Aorta (tissue), 5 donors: Measurements from ENCODE around the gene LDAF1. TPM values are rescaled to one million over a fixed set of nuclear protein-coding genes. Genes with fewer than 3 reads are reported as not detected.
"Not testable (repeated sequence)": the region's sequence is repeated elsewhere in the genome, so short reads cannot be mapped to it uniquely, and the experiment has no call there.

Experiments used
- ATAC-seq: fragments of 200-7000 bp; cut with Tn5 transposase; one replicate; pipeline ENCODE4 v1.9.1; 2022; ENCODE audit warnings: moderate library complexity; ENCODE audit not compliant: low FRiP score
- DNase-seq, 2 donors: peaks; one replicate each; pipeline ENCODE4 v3.0.0-alpha.2; 2020
- H3K27ac ChIP-seq, 2 donors: one replicate each; pipeline ENCODE4 v1.5.1; 2013; ENCODE audit warnings: low read length in 2 of 2, mild to moderate bottlenecking in 2 of 2, moderate library complexity in 2 of 2, control low read depth in 1 of 2, inconsistent platforms in 1 of 2, low read depth in 1 of 2
- H3K27me3 ChIP-seq, 2 donors: one replicate each; pipeline ENCODE4 v1.6.1; 2013; ENCODE audit warnings: control low read depth in 1 of 2, low read length in 1 of 2, mild to moderate bottlenecking in 1 of 2, moderate library complexity in 1 of 2; ENCODE audit not compliant: insufficient read depth in 2 of 2, control insufficient read depth in 1 of 2
- H3K36me3 ChIP-seq, 2 donors: one replicate each; pipeline ENCODE4 v1.6.1; 2013; ENCODE audit warnings: control low read depth in 1 of 2, low read length in 1 of 2, mild to moderate bottlenecking in 1 of 2; ENCODE audit not compliant: insufficient read depth in 2 of 2, control insufficient read depth in 1 of 2
- H3K4me1 ChIP-seq, 2 donors: one replicate each; pipeline ENCODE4 v1.6.1; 2013; ENCODE audit warnings: low read length in 2 of 2, control low read depth in 1 of 2, mild to moderate bottlenecking in 1 of 2, moderate library complexity in 1 of 2; ENCODE audit not compliant: insufficient read depth in 2 of 2, control insufficient read depth in 1 of 2
- H3K4me3 ChIP-seq, 2 donors: one replicate each; pipeline ENCODE4 v1.5.1; 2013; ENCODE audit warnings: low read length in 2 of 2, control low read depth in 1 of 2, mild to moderate bottlenecking in 1 of 2
- H3K9me3 ChIP-seq: one replicate; pipeline ENCODE4 v1.6.1; 2013; ENCODE audit warnings: mild to moderate bottlenecking, low read length; ENCODE audit not compliant: control insufficient read depth
- WGBS, 2 donors: extraction: QIAGEN DNeasy Blood & Tissue Kit; methylation state at CpG; one replicate each; pipeline ENCODE4 v1.1.7; 2013; 5-methylcytosine and 5-hydroxymethylcytosine counted together
- intact Hi-C, 2 donors: fragments of 100-400 bp; cut with DNase I; formaldehyde crosslinking; loops; one replicate each; pipeline versions ENCODE4 v1.14.2 to v1.15.0; 2022
- polyA plus RNA-seq, 2 donors: library from polyadenylated mRNA; stranded (reverse); fragments of 200-250 nt; gene quantifications; one replicate each; pipeline ENCODE4 v1.2.3, GENCODE V29; 2013
- total RNA-seq, 2 donors: library from RNA; stranded (reverse); fragmentation: NEBNext Ultra II Directional; extraction: Animal tissue kit (Norgen Biotek cat#: 25700); gene quantifications; one replicate each; pipeline ENCODE4 v1.2.1, GENCODE V29; 2021
- donor health status: healthy with polysubstance abuse.
- donor health status: Bipolar disorder and iron deficiency.
- donor health status: DM: no; HTN: no; CAD: no.
- donor health status: DM: no; HTN: no; CAD: no.
- donor health status: DM: yes; HTN: yes; CAD: no.

The LDAF1 gene
- total and polyA plus RNA-seq, 4 donors = 42.8 to 62.5 (median 56.3) TPM

GRCh38 chr16:21194771-21195301, 36.4 kb downstream of the LDAF1 start:
- no peak overlapping the region for H3K27ac ChIP-seq
- no peaks in the 10 kb centered on the region for H3K36me3 ChIP-seq
- H3K4me1 ChIP-seq = no peaks in the 10 kb centered on the region
- 18 to 19% methylated on average over 6 of the region's 6 CpGs for WGBS, 2 donors
- ATAC-seq = no peak
- peaks cover 4% of the 10 kb centered on the region for H3K9me3 ChIP-seq
- H3K4me3 ChIP-seq = no peak overlapping the region
- no peak for DNase-seq
- intact Hi-C loops = loop anchor here in 1 of 2 donors (5.0 kb wide), 1 partner anchor 82 kb away; the partner anchor contains the start of gene CRYM
- peaks cover 0 to 2% of the 10 kb centered on the region in 2 donors for H3K27me3 ChIP-seq

- intact Hi-C loops, H3K36me3 ChIP-seq, H3K27ac ChIP-seq, H3K4me1 ChIP-seq, ATAC-seq, H3K9me3 ChIP-seq, H3K27me3 ChIP-seq, H3K4me3 ChIP-seq, DNase-seq: not testable (repeated sequence)
- WGBS, 2 donors = 95 to 97% methylated on average over 8 of the region's 8 CpGs
Observed at GRCh38 chr16:21195330-21195729, 36.9 kb downstream of the LDAF1 start.

- ATAC-seq = no peak
- Histone ChIP-seq H3K27me3 (no peaks in the 10 kb centered on the region), H3K9me3 (no peaks in the 10 kb centered on the region), H3K27ac (no peak overlapping the region), H3K4me1 (no peaks in the 10 kb centered on the region), H3K36me3 (no peaks in the 10 kb centered on the region), H3K4me3 (no peak overlapping the region)
- intact Hi-C loops = no loop called here
- no peak for DNase-seq
- WGBS, 2 donors = 89 to 92% methylated on average over 1 of the region's 1 CpG
Observed at GRCh38 chr16:21197112-21197511, 38.6 kb downstream of the LDAF1 start.

DNA sequence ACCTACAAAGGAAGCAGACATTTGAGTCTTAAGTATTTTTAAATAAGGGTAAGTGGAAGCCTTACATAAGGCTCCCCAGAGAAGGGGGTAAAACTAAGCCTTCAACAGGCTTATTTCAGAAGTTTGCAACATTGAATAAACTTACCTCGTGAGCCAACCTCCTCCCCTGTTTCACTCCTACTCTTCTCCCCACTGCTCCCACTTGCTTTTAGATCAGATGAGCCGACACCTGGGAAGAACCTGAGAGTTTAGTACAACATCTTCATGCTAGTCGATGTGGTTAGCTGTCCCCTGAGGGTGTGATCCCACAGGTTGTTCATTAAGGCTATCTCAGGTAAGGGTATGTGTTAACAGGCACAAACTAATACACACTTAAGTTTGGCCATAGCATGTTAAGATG, 39.1 kb downstream of the LDAF1 start:
- H3K4me1 ChIP-seq = no peaks in the 10 kb centered on the region
- H3K27ac ChIP-seq = no peak overlapping the region
- DNase-seq (no peak), ATAC-seq (no peak)
- H3K27me3 ChIP-seq = no peaks in the 10 kb centered on the region
- H3K36me3 ChIP-seq = no peaks in the 10 kb centered on the region
- H3K9me3 ChIP-seq = no peaks in the 10 kb centered on the region
- 88 to 89% methylated on average over 3 of the region's 3 CpGs for WGBS, 2 donors
- intact Hi-C loops = no loop called here
- H3K4me3 ChIP-seq = no peak overlapping the region

DNA sequence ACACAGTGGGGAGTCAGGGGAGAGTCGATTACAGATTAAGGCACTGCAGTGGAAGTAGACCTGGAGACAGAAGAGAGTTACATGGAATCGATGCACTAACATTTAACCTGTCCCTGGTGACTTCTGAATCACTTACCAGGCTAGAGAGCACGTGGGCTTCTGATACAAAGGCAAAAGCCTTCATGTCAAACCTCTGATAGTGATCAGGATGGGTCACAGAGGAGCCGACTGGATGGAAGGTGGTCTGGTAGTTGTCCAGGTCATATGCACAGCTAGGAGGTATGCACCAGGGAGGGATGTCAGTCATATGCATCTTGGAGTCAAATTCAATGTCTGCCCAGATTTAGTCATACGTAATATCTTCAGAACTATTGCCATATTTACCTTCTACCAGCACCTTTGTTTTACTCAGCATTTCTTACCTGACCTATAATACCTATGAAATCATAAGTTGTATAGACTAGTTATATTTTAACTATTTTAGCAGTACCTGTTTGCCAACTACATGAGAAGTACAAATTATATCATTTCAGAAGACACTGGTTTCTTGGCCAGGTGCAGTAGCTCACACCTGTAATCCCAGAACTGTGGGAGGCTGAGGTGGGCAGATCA, 41.2 kb downstream of the LDAF1 start:
- Histone ChIP-seq H3K27me3 (no peaks in the 10 kb centered on the region), H3K4me3 (no peak overlapping the region), H3K27ac (no peak overlapping the region), H3K36me3 (no peaks in the 10 kb centered on the region), H3K4me1 (no peaks in the 10 kb centered on the region), H3K9me3 (no peaks in the 10 kb centered on the region)
- ATAC-seq (no peak), DNase-seq (no peak)
- WGBS, 2 donors = 80 to 85% methylated on average over 5 of the region's 5 CpGs
- intact Hi-C loops = no loop called here

- ATAC-seq = no peak
Observed at GRCh38 chr16:21203155-21203797, 44.8 kb downstream of the LDAF1 start.

DNA sequence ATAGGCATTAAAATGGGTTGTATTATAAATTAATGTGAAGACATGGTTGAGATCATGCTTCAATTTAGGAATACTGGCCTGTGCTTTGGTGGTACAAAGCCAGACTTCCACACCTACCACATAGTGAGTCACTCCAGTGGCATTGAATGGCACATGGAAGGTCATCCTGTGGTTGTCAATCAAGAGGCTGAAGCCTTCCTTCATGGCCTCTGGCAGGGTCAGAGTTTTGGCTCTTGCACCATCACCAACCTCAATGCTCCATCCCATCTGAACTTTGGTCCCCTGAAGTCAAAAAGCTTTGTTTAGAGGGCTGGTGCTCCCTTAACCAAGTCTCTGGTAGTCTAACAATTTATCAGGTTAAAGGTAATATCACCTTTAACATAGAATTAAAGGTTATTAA, 46.8 kb downstream of the LDAF1 start:
- Histone ChIP-seq H3K4me3 (no peak overlapping the region), H3K4me1 (no peaks in the 10 kb centered on the region), H3K9me3 (no peaks in the 10 kb centered on the region), H3K36me3 (no peaks in the 10 kb centered on the region), H3K27me3 (no peaks in the 10 kb centered on the region), H3K27ac (no peak overlapping the region)
- intact Hi-C loops = no loop called here
- no peak for ATAC-seq
- DNase-seq = no peak

More at GRCh38 chr16:21203155-21203797, 44.8 kb downstream of the LDAF1 start:
- H3K9me3 ChIP-seq = no peaks in the 10 kb centered on the region
- no peak overlapping the region for H3K4me3 ChIP-seq
- H3K36me3 ChIP-seq = no peaks in the 10 kb centered on the region
- no peaks in the 10 kb centered on the region for H3K27me3 ChIP-seq
- no peak overlapping the region for H3K27ac ChIP-seq
- no peak for DNase-seq
- no peaks in the 10 kb centered on the region for H3K4me1 ChIP-seq
- intact Hi-C loops = no loop called here
- WGBS, 2 donors = 67 to 69% methylated on average over 7 of the region's 7 CpGs

DNA sequence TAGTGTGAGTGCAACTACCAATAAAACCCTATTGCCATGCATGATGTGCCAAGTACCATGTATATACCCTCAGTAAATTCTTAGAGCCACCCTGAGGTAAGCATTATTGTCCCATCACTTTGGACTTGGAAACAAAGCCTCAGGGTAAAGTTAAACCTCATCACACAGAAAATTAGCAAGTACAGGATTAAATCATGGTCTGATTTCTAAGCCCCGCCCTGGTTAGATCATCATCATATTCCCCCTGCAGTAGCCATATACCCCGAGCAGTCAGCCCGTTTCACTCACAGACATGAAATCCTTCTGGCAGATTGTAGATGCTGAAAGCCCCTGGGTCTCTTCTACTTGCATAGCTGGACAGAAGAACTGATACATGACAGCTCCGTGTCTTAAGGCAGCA, 48.1 kb downstream of the LDAF1 start:
- Histone ChIP-seq H3K27ac (no peak overlapping the region), H3K27me3 (no peaks in the 10 kb centered on the region), H3K9me3 (no peaks in the 10 kb centered on the region), H3K4me3 (no peak overlapping the region), H3K36me3 (no peaks in the 10 kb centered on the region), H3K4me1 (no peaks in the 10 kb centered on the region)
- 89 to 92% methylated on average over 4 of the region's 4 CpGs for WGBS, 2 donors
- ATAC-seq = no peak
- no peak for DNase-seq
- intact Hi-C loops = no loop called here
